Measurements from ENCODE around the gene COL4A6. TPM values are rescaled to one million over a fixed set of nuclear protein-coding genes. Genes with fewer than 3 reads are reported as not detected.
A peak's percentile ranks its signal among the peaks of the same experiment; 100 is the strongest.

COL4A6 gene
- total RNA-seq, 1 donor from 2014 or later = 99.4 TPM

GRCh38 chrX:108439961-108440696, 1.9 kb upstream of the COL4A6 start:
- peaks cover 9% of the 10 kb centered on the region for H3K36me3 Mint-ChIP-seq
- H3K4me3 Mint-ChIP-seq = peak overlapping the region; percentile 98
- no peak for TF ChIP-seq CTCF (IDR thresholded peaks at IDR 0.05; ENCODE audit: unreplicated experiment)
- peaks cover 7% of the 10 kb centered on the region for H3K9me3 Mint-ChIP-seq
- no peaks in the 10 kb centered on the region for H3K27me3 Mint-ChIP-seq (ENCODE audit: low read depth)
- DNase-seq (ENCODE audit: low spot score in 2 of 2, unreplicated experiment in 2 of 2) = peak; percentile 26 to 61
- H3K4me1 Mint-ChIP-seq = peaks cover 57% of the 10 kb centered on the region
- peak overlapping the region; percentile 96 for H3K27ac Mint-ChIP-seq

- peaks cover 61% of the 10 kb centered on the region for H3K4me1 Mint-ChIP-seq
- H3K36me3 Mint-ChIP-seq = peaks cover 3% of the 10 kb centered on the region
- DNase-seq (ENCODE audit: low spot score in 2 of 2, unreplicated experiment in 2 of 2) = peak; percentile 51 to 68
Observed at GRCh38 chrX:108439426-108439942, 1.3 kb upstream of the COL4A6 start, which contains the start of gene COL4A5. Gene COL4A5 (plus strand): TSS chrX:108439838. CDS start chrX:108440126, 288 bp downstream.

GRCh38 chrX:108437349-108438109, 693 bp downstream of the COL4A6 start:
- no peak for DNase-seq (ENCODE audit: low spot score in 2 of 2, unreplicated experiment in 2 of 2)
- no peaks in the 10 kb centered on the region for H3K36me3 Mint-ChIP-seq
- no peaks in the 10 kb centered on the region for H3K9me3 Mint-ChIP-seq
- H3K27me3 Mint-ChIP-seq (ENCODE audit: low read depth) = no peaks in the 10 kb centered on the region
- H3K4me3 Mint-ChIP-seq = peak overlapping the region; percentile 98
- no peak for TF ChIP-seq CTCF (IDR thresholded peaks at IDR 0.05; ENCODE audit: unreplicated experiment)
- peak overlapping the region; percentile 96 for H3K27ac Mint-ChIP-seq
- peaks cover 54% of the 10 kb centered on the region for H3K4me1 Mint-ChIP-seq

More at GRCh38 chrX:108439426-108439942, 1.3 kb upstream of the COL4A6 start, which contains the start of gene COL4A5:
- peak within 1 kb of the TSS; percentile 98 for H3K4me3 Mint-ChIP-seq
- TF ChIP-seq CTCF (IDR thresholded peaks at IDR 0.05; ENCODE audit: unreplicated experiment) = no peak
- no peaks in the 10 kb centered on the region for H3K27me3 Mint-ChIP-seq (ENCODE audit: low read depth)
- peaks cover under 1% of the 10 kb centered on the region for H3K9me3 Mint-ChIP-seq
- peak within 1 kb of the TSS; percentile 96 for H3K27ac Mint-ChIP-seq

- DNase-seq (ENCODE audit: low spot score in 2 of 2, unreplicated experiment in 2 of 2) = no peak
- no peaks in the 10 kb centered on the region for H3K9me3 Mint-ChIP-seq
- peaks cover 37% of the 10 kb centered on the region for H3K4me1 Mint-ChIP-seq
- no peaks in the 10 kb centered on the region for H3K36me3 Mint-ChIP-seq
- H3K27ac Mint-ChIP-seq = no peak overlapping the region
- TF ChIP-seq CTCF (IDR thresholded peaks at IDR 0.05; ENCODE audit: unreplicated experiment) = no peak
- H3K27me3 Mint-ChIP-seq (ENCODE audit: low read depth) = no peaks in the 10 kb centered on the region
- no peak overlapping the region for H3K4me3 Mint-ChIP-seq
Observed at GRCh38 chrX:108435261-108435660, 3.0 kb downstream of the COL4A6 start.

GRCh38 chrX:108426262-108426661, 12.0 kb downstream of the COL4A6 start:
- no peak for DNase-seq (ENCODE audit: low spot score in 2 of 2, unreplicated experiment in 2 of 2)
- Mint-ChIP-seq H3K9me3 (no peaks in the 10 kb centered on the region), H3K4me3 (no peak overlapping the region), H3K36me3 (peaks cover 10% of the 10 kb centered on the region), H3K27ac (peak overlapping the region; percentile 48), H3K27me3 (ENCODE audit: low read depth) (no peaks in the 10 kb centered on the region), H3K4me1 (peaks cover 5% of the 10 kb centered on the region)
- no peak for TF ChIP-seq CTCF (IDR thresholded peaks at IDR 0.05; ENCODE audit: unreplicated experiment)
